Activated CD8-positive, alpha-beta T cell treated with anti-CD3 and anti-CD28 coated beads for 36 hours (primary cell): ENCODE measurements around the gene CAPRIN1. TPM values are rescaled to one million over a fixed set of nuclear protein-coding genes. Genes with fewer than 3 reads are reported as not detected.
"Not testable (repeated sequence)": the region's sequence is repeated elsewhere in the genome, so short reads cannot be mapped to it uniquely, and the experiment has no call there.

Experiments used
- ATAC-seq: fragments of 200-7000 bp; cut with Tn5 transposase; one replicate; pipeline ENCODE4 v1.10.0; 2021; ENCODE audit warnings: mild to moderate bottlenecking, moderate library complexity
- CTCF ChIA-PET: fragments of 350-600 bp; sonication (Branson Sonifier 250); formaldehyde crosslinking; loops from one replicate; lab custom pipeline; 2021; ENCODE audit warnings: antibody characterized with exemption; lab: Charles Lee
- POLR2A ChIA-PET: fragments of 350-600 bp; sonication (Branson Sonifier 250); formaldehyde crosslinking; loops from one replicate; lab custom pipeline; 2021; ENCODE audit warnings: antibody characterized with exemption; lab: Charles Lee
- DNase-seq: peaks from one replicate; pipeline ENCODE4 v3.0.0-alpha.2; 2020
- H3K27ac Mint-ChIP-seq: one replicate; pipeline ENCODE4 v1.8.0; 2021; ENCODE audit warnings: mild to moderate bottlenecking, mixed read lengths
- H3K27me3 Mint-ChIP-seq: one replicate; pipeline ENCODE4 v1.8.0; 2021; ENCODE audit warnings: mixed read lengths
- H3K36me3 Mint-ChIP-seq: one replicate; pipeline ENCODE4 v1.8.0; 2021; ENCODE audit warnings: low read depth, mixed read lengths
- H3K4me1 Mint-ChIP-seq: one replicate; pipeline ENCODE4 v1.8.0; 2021; ENCODE audit warnings: low read depth, mixed read lengths
- H3K4me3 Mint-ChIP-seq: one replicate; pipeline ENCODE4 v1.8.0; 2021; ENCODE audit warnings: mild to moderate bottlenecking, moderate library complexity, mixed read lengths
- H3K9me3 Mint-ChIP-seq: one replicate; pipeline ENCODE4 v1.8.0; 2021; ENCODE audit warnings: mixed read lengths
- CTCF ChIP-seq: fragments of 200-600 bp; IDR thresholded peaks from one replicate; pipeline ENCODE4 v1.8.0; 2022; ENCODE audit warnings: antibody characterized with exemption, mild to moderate bottlenecking
- intact Hi-C: fragments of 100-400 bp; cut with micrococcal nuclease; formaldehyde crosslinking; loops from one replicate; pipeline ENCODE4 v1.10.0; 2022
- total RNA-seq, 2 experiments: library from RNA; stranded (reverse); gene quantifications; one replicate each; pipeline ENCODE4 v1.2.3, GENCODE V29; 2021

The CAPRIN1 gene
- total RNA-seq, 2 experiments from 2014 or later = 297 to 328 TPM

GRCh38 chr11:34053161-34053686 is 1.7 kb downstream of the CAPRIN1 start:
- intact Hi-C loops = loop anchor here (2.0 to 5.0 kb wide), 2 partner anchors 52 to 56 kb away; partner anchors contain the start of gene NAT10
- DNase-seq (peak; percentile 90), ATAC-seq (peak; percentile 59)
- H3K4me1 Mint-ChIP-seq = peaks cover 25% of the 10 kb centered on the region
- POLR2A ChIA-PET = interaction anchor here (0.6 to 2.0 kb wide), 7 partner anchors 10 to 118 kb away, joined by 3 to 9 read pairs (median 3); no protein-coding TSS in a partner anchor
- CTCF ChIA-PET = no interaction called here
- H3K36me3 Mint-ChIP-seq = peaks cover 36% of the 10 kb centered on the region
- no peaks in the 10 kb centered on the region for H3K9me3 Mint-ChIP-seq
- peak overlapping the region; percentile 97 for H3K4me3 Mint-ChIP-seq
- no peaks in the 10 kb centered on the region for H3K27me3 Mint-ChIP-seq
- TF ChIP-seq CTCF = no peak
- H3K27ac Mint-ChIP-seq = peak overlapping the region; percentile 99

GRCh38 chr11:34054351-34054750 is 2.8 kb downstream of the CAPRIN1 start:
- intact Hi-C loops = loop anchor here (5.0 kb wide), 1 partner anchor 57 kb away; no protein-coding TSS in a partner anchor
- Mint-ChIP-seq H3K36me3 (peaks cover 46% of the 10 kb centered on the region), H3K27ac (peak overlapping the region; percentile 99), H3K4me3 (peak overlapping the region; percentile 97), H3K4me1 (peaks cover 34% of the 10 kb centered on the region)
- POLR2A ChIA-PET = interaction anchor here (1.7 to 2.0 kb wide), 2 partner anchors 22 to 52 kb away, joined by 7 to 9 read pairs; no protein-coding TSS in a partner anchor
- H3K27me3 Mint-ChIP-seq, H3K9me3 Mint-ChIP-seq, ATAC-seq, DNase-seq: not testable (repeated sequence)
- CTCF ChIA-PET = interaction anchor here (1.3 kb wide), 1 partner anchor 10 kb away, joined by 3 read pairs; no protein-coding TSS in a partner anchor

GRCh38 chr11:34055218-34056000 is 3.9 kb downstream of the CAPRIN1 start:
- H3K27ac Mint-ChIP-seq = peak overlapping the region; percentile 61
- no peak for ATAC-seq
- CTCF ChIA-PET = interaction anchor here (1.0 to 1.3 kb wide), 2 partner anchors 9 to 59 kb away, joined by 3 read pairs; no protein-coding TSS in a partner anchor
- intact Hi-C loops = no loop called here
- H3K4me3 Mint-ChIP-seq = peak overlapping the region; percentile 54
- POLR2A ChIA-PET = interaction anchor here (0.7 to 3.3 kb wide), 3 partner anchors 9 to 51 kb away, joined by 3 to 17 read pairs (median 3); no protein-coding TSS in a partner anchor
- TF ChIP-seq CTCF = no peak
- peaks cover 50% of the 10 kb centered on the region for H3K36me3 Mint-ChIP-seq
- no peak for DNase-seq
- H3K27me3 Mint-ChIP-seq = no peaks in the 10 kb centered on the region
- H3K4me1 Mint-ChIP-seq = peaks cover 39% of the 10 kb centered on the region
- no peaks in the 10 kb centered on the region for H3K9me3 Mint-ChIP-seq

- CTCF ChIA-PET = interaction anchor here (1.0 to 1.4 kb wide), 3 partner anchors 9 to 60 kb away, joined by 3 read pairs; no protein-coding TSS in a partner anchor
- ATAC-seq = no peak
- intact Hi-C loops = no loop called here
- Mint-ChIP-seq H3K27ac (no peak overlapping the region), H3K9me3 (no peaks in the 10 kb centered on the region), H3K4me1 (peaks cover 38% of the 10 kb centered on the region), H3K36me3 (peaks cover 52% of the 10 kb centered on the region), H3K27me3 (no peaks in the 10 kb centered on the region), H3K4me3 (peak overlapping the region; percentile 8)
- DNase-seq = no peak
- POLR2A ChIA-PET = interaction anchor here (0.7 to 3.3 kb wide), 4 partner anchors 11 to 80 kb away, joined by 3 to 17 read pairs (median 4); no protein-coding TSS in a partner anchor
- TF ChIP-seq CTCF = no peak
Measured at GRCh38 chr11:34056672-34057071, 5.1 kb downstream of the CAPRIN1 start.

- POLR2A ChIA-PET = interaction anchor here (0.5 to 1.5 kb wide), 3 partner anchors 10 to 42 kb away, joined by 3 to 5 read pairs (median 3); partner anchors contain the start of gene NAT10
Measured at GRCh38 chr11:34063061-34063795, 11.7 kb downstream of the CAPRIN1 start.

More at GRCh38 chr11:34063061-34063795, 11.7 kb downstream of the CAPRIN1 start:
- CTCF ChIA-PET = interaction anchor here (1.1 to 1.9 kb wide), 2 partner anchors 66 to 450 kb away, joined by 3 to 6 read pairs; no protein-coding TSS in a partner anchor
- DNase-seq (no peak), ATAC-seq (no peak)
- Mint-ChIP-seq H3K9me3 (no peaks in the 10 kb centered on the region), H3K27ac (peak overlapping the region; percentile 46), H3K36me3 (peaks cover 49% of the 10 kb centered on the region), H3K4me1 (peaks cover 66% of the 10 kb centered on the region), H3K27me3 (no peaks in the 10 kb centered on the region), H3K4me3 (no peak overlapping the region)
- intact Hi-C loops = no loop called here
- TF ChIP-seq CTCF = no peak
